ENCODE data around the gene VPS9D1.

GRCh38 chr16:89705006-89705405 is 15.7 kb downstream of the VPS9D1 start:
- TF ChIP-seq TEAD4 (IDR thresholded peaks at IDR 0.05) = no peak
- TF ChIP-seq TAF1 (IDR thresholded peaks at IDR 0.05; ENCODE audit: low read depth) = no peak
- no peak for TF ChIP-seq ZBTB7A (IDR thresholded peaks at IDR 0.05; ENCODE audit: low read depth)
- TF ChIP-seq RAD21 (IDR thresholded peaks at IDR 0.05; ENCODE audit: low read depth) = no peak
- no peak for TF ChIP-seq MAX (IDR thresholded peaks at IDR 0.05)
- TF ChIP-seq NFIC (IDR thresholded peaks at IDR 0.05) = no peak
- no peak for TF ChIP-seq REST (IDR thresholded peaks at IDR 0.05; ENCODE audit: low read depth)

All from Ishikawa (cell line).